ENCODE results near the gene ATP1A2.

Gene ATP1A2

DNA sequence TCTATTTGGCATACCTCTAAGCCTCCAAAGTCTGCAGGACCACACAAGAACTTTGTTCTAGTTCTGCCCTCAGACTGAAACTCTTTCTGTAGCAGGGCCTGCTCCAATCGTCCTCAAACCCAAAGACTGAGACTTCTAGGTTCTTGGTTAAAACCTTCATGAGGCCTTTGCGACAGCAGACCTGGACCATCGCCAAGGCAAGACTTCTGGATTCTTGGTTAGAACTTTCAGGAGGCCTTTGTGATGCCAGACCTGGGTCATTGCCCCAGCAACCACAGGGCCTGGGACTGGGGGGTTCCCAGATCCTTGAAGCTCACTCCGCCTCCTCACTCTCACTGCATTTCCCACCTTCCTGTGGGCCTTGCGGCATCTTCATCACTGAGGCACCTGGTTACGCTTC lies 35.7 kb downstream of the ATP1A2 start, which contains the start of gene ATP1A4:
ATP1A4 (plus strand) TSS at position 301 of the 400 bp plus-strand sequence. CDS start 438 bp downstream, outside the sequence.
- DNase-seq, result no peak

DNA sequence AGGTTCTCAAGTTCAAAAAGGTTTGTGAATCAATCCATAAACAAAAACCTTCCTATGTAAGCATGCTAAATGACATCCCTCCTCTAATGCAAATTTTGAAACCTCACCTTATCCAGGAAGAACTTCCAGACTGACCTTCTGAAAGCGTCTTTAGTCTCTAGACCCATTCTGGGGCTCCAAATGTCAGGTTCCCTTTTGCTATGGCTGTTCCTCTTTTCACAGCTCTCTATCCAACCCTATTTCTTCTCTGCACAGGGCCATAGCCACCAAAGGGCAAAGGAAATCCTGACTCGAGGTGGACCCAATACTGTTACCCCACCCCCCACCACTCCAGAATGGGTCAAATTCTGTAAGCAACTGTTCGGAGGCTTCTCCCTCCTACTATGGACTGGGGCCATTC lies 39.2 kb downstream of the ATP1A2 start:
- DNase-seq, result no peak

DNA sequence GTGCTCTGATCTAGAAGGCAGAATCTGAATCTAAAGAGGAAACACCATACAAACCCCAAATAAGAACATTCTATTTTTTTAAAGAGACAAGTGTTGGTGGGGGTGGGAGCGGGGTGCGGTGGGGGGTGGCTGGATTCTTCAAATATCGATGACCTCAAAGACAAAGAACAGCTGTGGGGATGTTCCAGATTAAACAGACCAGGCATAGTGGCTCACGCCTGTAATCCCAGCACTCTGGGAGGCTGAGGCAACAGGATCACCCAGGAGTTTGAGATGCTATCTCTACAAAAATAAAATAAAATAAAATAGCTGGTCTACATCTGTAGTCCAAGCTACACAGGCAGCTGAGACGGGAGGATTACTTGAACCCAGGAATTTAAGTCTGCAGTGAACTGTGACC lies 40.8 kb downstream of the ATP1A2 start:
- no peak for DNase-seq

DNA sequence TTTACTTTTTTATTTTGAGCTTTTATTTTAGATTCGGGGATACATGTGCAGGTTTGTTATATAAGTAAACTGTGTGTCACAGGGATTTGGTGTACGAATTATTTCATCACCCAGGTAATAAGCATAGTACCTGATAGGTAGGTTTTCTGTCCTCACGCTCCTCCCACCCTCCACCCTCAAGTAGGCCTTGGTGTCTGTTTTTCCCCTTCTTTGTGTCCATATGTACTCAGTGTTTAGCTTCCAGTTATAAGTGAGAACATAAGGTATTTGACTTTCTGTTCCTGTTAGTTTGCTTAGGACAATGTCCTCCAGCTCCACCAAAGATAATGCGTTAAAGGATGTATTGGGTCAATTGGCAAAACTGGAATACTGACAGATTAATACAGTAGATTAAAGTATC lies 41.6 kb downstream of the ATP1A2 start:
- DNase-seq, result no peak

DNA sequence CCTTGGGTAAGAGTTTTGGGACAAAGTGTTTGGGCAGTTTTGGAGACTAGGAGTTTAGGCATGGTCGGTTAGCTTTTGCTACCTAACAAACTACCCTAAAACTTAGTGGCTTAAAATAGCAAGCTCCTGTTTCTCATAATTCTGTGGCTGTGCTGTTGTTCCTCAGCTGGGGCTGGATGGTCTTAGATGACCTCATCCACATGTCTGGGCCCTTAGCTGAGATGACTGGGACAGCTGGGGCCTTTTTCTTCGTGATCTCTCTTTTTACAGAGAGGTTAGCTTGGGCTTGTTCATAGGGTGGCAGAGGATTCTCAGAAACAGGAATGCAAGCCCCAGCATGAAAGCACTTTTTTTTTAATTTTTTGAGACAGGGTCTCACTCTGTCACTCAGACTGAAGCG lies 42.5 kb downstream of the ATP1A2 start:
- no peak for DNase-seq

DNA sequence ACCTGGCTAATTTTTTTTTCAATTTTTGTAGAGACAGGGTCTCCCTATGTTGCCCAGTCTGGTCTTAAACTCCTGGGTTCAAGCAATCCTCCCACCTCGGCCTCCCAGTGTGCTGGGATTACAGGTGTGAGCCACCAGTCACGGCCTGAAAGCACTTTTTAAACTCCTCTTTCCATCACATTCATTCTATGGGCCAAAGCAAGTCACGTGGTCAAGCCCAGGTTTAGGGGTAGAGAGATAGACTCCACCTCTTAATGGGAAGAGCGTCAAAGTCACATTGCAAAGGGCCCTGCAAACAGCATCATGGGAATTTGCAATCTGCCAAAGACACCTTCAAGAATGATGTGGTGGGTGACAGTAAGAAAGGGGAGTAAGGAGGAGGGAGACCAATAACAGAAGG lies 43.0 kb downstream of the ATP1A2 start:
- no peak for DNase-seq

DNA sequence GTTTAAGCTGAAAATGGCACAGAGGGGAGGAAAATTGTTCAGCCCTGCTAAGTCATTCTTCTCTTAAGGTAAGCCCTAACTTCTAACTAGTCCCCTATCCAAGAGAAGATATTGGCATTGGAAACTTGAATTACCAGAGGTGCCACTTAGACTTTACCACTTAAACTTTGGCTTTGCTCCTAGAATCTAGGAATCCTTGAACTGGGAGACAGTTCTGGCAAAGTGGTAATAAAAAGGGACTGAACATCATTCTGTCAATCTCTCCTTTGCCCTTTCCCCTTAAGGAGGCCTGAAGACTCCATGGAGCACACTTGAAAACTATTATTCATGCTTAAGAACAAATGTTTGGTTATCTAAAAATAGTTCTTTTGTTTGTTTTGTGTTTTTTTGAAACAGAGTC lies 44.3 kb downstream of the ATP1A2 start:
- no peak for DNase-seq

DNA sequence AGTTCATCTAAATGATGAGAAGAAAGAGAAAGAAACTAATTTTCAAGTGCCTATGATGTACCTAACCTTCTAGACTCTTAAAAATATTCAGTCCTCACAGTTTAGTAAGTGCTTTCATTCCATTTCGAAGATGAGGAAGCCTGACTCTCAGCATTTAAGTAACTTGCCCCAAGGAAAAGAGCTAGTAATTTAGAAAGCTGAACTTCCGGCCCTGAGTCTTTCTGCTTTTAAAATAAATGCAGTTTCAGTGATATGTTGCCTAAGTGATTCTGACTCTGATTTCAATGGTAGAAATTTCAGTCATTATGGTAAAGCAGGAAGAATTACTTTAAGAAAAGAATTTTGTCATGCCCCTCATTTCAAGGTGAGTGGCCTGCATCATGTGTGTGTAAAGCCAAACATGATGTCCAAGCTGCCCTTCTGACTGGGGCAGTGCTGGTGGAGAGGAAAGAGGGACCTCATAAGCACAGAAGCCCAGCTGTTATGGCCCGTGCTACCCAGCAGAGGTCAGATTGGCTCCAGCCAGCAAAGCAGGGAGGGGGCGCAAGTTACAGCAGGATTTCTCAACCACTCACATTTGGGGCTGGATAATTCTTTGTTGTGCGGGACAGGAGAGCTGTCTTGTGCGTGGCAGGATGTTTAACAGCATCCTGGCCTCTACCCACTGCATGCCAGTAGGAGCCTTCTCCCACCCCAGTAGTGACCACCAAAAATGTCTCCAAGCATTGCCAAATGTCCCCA lies 46.6 kb downstream of the ATP1A2 start:
- DNase-seq, result no peak

DNA sequence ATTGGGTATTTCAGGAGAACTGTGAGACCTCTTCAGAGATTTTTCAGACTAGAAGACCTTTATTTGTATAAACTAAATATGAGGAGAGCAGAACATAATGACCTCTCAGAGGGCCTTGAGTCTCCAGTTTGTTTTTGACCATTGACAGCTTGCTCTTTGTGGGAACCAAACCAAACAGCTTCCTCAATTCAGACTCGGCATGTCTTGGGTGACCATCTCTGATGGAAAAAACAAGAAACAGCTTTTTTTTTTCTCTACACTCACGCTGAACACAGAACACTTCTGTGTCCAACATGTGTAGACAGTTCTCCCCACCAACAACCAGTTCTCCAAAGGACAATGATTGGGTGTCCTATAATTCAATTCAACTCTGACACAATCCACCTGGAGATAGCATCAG lies 47.4 kb downstream of the ATP1A2 start:
- no peak for DNase-seq

DNA sequence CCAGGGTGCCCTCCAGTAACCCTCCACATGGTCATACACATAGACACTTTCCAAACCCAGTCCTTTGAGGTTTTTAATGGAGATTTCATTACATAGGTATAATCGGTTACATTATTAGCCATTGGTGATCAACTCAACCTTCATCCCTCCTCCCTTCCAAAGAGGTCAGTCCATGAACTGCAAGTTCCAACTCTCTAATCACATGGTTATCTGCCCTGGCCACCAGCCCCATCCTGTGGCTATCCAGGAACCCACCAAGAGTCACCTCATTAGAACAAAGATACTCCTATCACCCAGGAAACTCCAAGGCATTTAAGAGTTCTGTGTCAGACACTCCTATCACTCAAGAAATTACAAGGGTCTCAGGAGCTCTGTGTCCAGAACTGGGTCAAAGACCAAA lies 48.1 kb downstream of the ATP1A2 start:
- no peak for DNase-seq

DNA sequence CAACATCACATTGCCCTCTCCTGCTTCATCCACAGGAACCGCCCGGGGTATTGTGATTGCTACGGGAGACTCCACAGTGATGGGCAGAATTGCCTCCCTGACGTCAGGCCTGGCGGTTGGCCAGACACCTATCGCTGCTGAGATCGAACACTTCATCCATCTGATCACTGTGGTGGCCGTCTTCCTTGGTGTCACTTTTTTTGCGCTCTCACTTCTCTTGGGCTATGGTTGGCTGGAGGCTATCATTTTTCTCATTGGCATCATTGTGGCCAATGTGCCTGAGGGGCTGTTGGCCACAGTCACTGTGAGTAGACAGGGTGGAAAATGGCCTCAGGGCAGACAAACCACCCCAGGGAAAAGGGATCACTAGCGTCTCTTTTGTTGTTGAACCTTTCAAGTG lies 48.6 kb downstream of the ATP1A2 start:
- no peak for DNase-seq

DNA sequence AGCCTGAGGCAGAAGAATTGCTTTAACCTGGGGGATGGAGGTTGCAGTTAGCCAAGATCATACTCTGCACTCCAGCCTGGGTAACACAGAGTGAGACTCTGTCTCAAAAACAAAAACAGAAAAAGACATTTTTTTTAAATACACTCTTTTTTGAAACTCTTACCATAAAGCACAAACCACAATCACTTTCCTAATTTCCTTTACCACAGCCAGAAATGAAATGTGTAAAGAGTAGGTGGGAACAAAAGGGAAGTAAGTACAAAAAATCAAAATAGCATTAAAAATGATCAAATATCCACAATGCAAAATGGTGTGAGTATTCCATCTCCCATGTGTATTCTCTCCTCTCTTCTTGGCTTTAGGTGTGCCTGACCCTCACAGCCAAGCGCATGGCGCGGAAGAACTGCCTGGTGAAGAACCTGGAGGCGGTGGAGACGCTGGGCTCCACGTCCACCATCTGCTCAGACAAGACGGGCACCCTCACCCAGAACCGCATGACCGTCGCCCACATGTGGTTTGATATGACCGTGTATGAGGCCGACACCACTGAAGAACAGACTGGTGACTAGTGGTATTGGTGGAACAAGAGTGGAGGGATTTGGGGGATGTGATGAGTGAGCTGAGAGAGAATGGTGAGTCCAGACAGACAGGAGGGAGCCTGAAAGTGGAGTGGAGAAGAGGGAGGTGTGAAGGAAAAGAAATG lies 50.8 kb downstream of the ATP1A2 start:
- DNase-seq, result no peak

DNA sequence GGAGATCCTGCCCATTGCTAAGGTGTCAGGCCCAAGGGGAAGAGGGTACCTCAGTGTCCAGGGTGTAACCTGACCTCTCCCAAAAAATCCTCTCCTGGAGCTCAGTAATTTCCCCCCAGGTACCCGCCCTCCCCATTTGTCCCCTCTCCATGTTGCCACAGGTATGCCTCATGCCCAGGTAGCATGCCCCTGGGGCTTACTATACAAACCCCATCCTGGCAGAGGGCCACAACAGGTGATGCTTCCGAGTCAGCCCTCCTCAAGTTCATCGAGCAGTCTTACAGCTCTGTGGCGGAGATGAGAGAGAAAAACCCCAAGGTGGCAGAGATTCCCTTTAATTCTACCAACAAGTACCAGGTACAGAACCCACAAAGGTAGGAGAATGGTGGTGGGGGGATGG lies 51.5 kb downstream of the ATP1A2 start:
- DNase-seq, result no peak

DNA sequence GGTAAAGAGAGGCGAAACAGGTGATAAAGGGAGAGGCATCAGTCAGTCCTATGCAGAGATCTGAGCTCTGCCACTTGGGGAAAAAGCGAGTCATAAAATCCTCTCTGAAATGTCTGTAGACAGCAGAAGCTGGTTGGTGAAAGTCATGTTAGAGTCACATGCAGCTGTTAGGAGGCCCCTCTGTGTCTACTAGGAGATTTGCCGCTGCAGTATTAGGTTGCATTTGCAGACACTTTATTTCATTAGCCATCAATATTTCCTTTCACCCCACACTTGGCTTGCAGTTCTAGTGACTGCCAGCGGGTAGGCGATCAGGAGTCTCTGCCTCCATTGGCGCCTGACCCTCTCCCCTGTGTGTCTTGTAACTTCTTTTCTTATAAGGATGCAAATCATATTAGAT lies 52.0 kb downstream of the ATP1A2 start:
- DNase-seq, result no peak

DNA sequence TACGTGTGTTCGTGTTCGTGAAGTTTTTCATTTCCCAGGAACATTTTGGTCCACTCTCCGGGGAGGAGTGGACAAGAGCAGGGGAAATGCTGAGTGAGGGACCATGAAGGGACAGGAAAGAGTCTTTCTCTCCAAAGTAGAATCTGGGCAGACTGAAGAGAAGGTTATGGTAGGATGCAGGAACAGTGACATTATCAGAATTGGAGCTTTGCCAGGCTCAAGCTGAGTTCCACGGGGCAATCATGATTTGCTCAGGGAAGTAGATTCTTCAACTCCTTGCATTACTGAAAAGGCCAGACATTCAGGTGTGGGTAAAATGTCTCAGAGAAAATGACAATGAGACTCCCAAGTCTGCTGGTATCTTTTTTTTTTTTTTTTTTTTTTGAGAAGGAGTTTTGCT lies 52.5 kb downstream of the ATP1A2 start:
- DNase-seq, result no peak

DNA sequence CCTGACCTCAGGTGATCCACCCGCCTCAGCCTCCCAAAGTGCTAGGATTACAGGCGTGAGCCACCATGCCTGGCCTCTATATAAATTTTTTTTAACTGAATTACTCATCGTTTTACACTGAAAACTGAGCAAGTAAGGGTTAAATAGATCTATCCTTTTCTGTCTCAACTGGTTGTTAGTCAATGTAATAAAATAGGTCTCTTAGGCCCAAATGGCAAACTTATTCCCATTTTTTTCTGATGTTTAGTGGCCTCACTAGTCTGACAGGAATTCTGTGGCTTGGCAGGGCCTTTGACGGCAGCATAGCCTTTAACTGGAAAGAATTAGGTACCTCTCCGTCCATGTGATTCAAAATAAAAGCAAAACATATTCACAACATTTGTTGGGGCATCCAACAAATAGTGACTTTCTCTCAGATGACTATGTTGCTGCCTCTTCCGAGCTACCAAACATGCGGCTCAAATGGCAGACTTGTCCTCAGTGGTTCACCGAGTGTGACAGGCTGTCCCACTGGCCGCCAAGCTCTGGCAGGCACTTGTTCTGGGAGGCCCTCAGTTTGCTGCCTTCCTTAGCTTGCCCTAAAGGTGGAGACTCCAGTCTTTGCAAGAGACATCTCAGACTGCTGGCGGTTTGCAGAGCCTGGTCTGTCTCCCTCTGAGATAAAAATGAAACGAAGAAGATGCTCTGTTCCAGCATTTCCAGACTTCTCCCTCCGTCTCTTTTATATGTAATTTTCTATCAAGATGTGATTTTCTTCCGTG lies 53.2 kb downstream of the ATP1A2 start:
- DNase-seq, result peak; percentile 47

DNA sequence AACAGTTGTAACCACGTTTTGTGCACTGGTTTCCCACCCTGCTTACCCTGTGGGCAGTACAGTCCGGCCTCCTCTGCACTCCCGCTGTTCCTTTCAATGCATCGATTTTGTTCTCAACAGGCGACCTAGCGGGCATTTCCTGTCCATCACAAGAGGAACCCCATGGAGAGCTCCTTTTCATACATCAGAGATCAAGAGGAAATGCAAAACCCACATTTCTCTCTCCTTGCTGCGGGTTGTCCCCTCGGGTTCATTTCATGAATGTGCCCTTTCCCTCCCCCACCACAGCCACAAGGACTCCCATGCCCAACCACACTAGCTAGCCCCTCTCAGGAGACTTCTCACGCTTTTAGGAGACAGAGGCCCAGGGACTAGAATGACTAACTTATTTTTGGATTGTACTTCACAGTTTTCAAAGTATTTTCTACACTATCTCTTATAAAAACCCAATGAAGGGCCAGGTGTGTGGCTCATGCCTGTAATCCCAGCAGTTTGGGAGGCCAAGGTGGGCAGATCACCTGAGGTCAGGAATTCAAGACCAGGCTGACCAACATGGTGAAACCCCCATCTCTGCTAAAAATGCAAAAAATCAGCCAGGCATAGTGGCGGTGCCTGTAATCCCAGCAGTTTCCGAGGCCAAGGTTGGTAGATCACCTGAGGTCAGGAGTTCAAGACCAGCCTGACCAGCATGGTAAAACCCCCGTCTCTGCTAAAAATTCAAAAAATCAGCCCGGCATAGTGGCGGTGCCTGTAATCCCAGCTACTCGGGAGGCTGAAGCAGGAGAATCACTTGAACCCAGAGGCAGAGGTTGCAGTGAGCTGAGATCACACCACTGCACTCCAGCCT lies 54.2 kb downstream of the ATP1A2 start:
- DNase-seq, result no peak

DNA sequence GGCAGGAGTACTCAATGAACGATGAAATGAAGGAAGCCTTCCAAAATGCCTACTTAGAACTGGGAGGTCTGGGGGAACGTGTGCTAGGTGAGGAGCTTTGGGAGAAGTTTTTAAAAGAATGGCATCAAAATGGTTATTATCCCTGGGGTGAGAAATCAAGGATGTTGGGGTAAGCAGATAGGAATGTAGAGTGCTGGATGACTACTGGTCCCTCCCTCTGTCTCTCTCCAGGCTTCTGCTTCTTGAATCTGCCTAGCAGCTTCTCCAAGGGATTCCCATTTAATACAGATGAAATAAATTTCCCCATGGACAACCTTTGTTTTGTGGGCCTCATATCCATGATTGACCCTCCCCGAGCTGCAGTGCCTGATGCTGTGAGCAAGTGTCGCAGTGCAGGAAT lies 55.8 kb downstream of the ATP1A2 start:
- no peak for DNase-seq

DNA sequence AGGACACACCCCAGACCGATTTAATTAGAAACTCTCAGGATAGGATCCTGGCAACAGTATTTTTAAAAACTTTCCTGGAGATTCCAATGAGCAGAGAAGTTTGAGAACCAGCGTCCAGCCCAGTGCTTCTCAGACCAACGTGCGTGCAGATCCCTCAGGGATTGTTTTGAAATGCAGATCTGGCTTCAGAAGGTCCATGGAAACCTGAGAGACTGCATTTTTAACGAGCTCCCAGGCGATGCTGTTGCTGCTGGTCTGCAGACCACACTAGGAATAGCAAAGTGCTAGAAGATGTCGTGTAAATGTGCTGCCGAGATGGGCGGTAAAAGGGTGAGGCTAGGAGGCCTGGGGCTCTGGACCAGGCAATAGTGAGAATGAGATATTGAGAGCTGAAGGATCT lies 56.4 kb downstream of the ATP1A2 start:
- DNase-seq, result no peak

DNA sequence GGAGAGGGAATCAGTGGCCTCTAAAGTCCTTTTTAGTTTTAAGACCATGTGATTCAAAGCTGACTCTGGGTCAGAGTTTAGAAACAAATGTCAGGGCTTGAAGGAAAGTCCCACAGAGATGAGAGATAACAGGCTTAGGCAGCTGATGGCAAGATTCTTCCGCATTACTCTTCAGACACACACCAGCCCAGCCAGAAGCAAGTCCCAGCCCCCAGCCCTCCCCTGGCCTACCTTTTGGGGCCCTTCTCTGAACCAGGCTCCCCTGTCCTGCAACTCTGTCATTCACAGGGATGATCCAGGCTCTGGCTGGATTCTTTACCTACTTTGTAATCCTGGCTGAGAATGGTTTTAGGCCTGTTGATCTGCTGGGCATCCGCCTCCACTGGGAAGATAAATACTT lies 61.7 kb downstream of the ATP1A2 start:
- no peak for DNase-seq

DNA sequence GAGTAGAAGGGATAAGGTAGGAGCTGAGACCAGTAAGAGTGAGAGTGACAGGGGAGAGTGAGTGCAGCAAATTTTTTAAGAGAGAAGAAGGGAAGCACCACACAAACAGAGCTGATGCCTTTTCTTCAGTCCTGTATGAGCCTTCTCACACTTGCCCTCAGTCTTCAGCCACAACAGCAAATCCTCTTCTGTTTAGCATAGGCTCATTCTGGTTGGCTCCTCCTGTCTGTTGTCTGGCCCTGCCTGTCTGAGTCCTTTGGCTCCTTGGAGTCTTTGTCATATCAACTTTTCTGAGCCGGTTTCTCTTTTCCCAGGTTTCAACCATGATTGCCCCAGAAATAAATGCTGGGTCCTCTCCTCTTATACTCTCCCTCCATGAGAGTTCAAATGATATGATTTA lies 62.1 kb downstream of the ATP1A2 start:
- DNase-seq, result no peak

DNA sequence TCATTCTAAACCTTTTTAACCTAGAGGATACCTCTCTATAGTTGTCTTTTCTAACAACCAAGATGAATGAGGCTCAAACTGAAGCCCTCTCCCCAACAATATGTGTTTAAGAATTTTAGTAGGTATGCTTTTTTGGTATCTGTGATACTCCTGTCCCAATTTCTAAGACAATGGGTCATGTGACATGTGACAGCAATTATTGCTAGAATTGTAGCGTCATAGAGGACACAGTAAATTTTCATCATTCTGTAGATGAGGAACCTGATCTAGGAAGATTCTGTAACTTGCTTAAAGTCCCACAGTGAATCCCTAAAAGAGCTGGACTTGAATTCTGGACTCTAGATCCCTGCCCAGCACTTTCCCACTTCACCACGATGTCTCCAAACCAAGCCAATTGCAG lies 63.2 kb downstream of the ATP1A2 start:
- DNase-seq, result no peak

DNA sequence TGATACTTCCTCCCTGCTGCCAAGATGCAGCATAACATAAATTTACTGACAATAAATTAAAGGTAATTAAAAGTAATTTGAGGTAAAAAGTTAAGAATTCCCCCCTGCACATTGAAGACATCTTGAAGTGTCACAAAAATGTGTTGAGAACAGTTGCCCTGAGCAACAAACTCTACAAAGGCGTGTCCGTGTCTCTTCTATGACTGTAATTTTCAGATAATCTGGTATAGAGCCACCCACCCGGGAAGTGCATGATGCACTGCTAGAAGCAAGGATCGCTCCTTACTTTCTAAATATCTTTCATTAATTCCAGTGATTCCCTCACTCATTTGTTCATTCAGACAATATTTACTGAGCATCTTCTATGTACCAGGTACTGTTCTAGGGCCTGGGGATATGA lies 63.8 kb downstream of the ATP1A2 start:
- DNase-seq, result no peak

Data from femur (tissue), 1 donor.